A375 (cell line): ENCODE results near the gene KHDC1. TPM values are rescaled to one million over a fixed set of nuclear protein-coding genes. Genes with fewer than 3 reads are reported as not detected.

Experiments used
- small RNA-seq: library from RNA; depleted of rRNA; stranded (forward); fragments of <200 nt; gene quantifications from one replicate; pipeline ENCODE3, GENCODE V24; 2014
- total RNA-seq: library from RNA; depleted of rRNA; stranded (reverse); fragments of >200 nt; shearing (Covaris generic); gene quantifications from 2 replicates; pipeline ENCODE4 v1.2.3, GENCODE V29; 2014; rRNA removed

The KHDC1 gene, protein sequence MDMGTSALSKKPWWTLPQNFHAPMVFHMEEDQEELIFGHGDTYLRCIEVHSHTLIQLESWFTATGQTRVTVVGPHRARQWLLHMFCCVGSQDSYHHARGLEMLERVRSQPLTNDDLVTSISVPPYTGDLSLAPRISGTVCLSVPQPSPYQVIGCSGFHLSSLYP
- total RNA-seq: not detected in 2 replicates

GRCh38 chr6:73262671-73263569 is at the start of gene KHDC1:
TSS of gene KHDC1 (minus strand) at chr6:73263196. CDS start at chr6:73242517, 20,679 bp downstream.

DNA sequence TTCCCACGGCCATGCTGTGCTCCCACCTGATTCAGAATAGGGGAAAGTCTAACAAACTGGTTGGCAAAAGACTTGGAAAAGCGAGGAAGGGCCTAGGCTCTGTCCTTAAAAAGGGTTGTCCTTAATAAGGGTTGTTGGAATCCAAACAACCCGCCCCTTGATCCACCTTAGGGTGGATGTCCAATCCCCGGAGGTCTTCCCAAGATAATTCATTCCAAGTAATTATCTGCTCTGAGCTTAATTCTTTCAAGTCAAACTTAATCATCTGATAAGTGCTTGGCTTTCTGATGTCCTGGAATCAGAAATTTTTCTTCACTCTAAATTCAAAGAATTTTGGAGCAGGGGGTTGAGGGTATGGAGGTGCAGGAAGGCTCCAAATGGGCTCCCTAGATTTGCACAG is 37.6 kb downstream of the KHDC1 start, which contains the start of gene KHDC1L:
Gene KHDC1L, minus strand, starts transcription at position 101 of the 400 bp plus-strand sequence. Its CDS starts 88 bp downstream, at position 13.

Small RNA genes within 50 kb of the gene (small RNA-seq; reads per million reads assigned to genes)
- not detected for gene RPSAP41

Other genes with a start within 250 kb of the KHDC1 start
- gene KHDC1L, start 37.7 kb downstream of the KHDC1 start, total RNA-seq: not detected in 2 replicates
- gene DPPA5, start 91.1 kb upstream of the KHDC1 start, total RNA-seq: not detected in 2 replicates
- not detected in 2 replicates for gene KHDC3L, start 99.5 kb upstream of the KHDC1 start, total RNA-seq
- not detected in 2 replicates for gene OOEP, start 106.7 kb upstream of the KHDC1 start, total RNA-seq
- gene DDX43, start 131.6 kb upstream of the KHDC1 start, total RNA-seq: not detected in 2 replicates
- 0.03 TPM in 1 of 2 replicates, not detected in the other for gene CGAS, start 189.1 kb upstream of the KHDC1 start, total RNA-seq
- 19.1 and 26.3 TPM in 2 replicates for gene MTO1, start 198.5 kb upstream of the KHDC1 start, total RNA-seq